GM06990 (cell line): ENCODE measurements around the gene C10orf53.

Experiments
- DNase-seq: peaks from one replicate; pipeline ENCODE4 v3.0.0-alpha.2; 2011; ENCODE audit not compliant: insufficient read length; ENCODE audit errors: extremely low read depth
- H3K27me3 ChIP-seq: replicated peaks from 2 replicates; pipeline ENCODE4 v1.6.0; 2011; ENCODE audit warnings: low read length; ENCODE audit not compliant: control insufficient read depth, insufficient read depth
- H3K36me3 ChIP-seq: 2 replicates; pipeline ENCODE4 v1.5.1; 2011; ENCODE audit warnings: low read length; ENCODE audit not compliant: control insufficient read depth, insufficient read depth
- H3K4me3 ChIP-seq: replicated peaks from 2 replicates; pipeline ENCODE4 v1.5.1; 2011; ENCODE audit warnings: low read depth, mild to moderate bottlenecking, control low read depth, low read length
- TF ChIP-seq, protein P1 (sequence below): IDR thresholded peaks from 2 replicates; pipeline ENCODE4 v1.5.1; 2011; ENCODE audit warnings: low read length, control low read depth, mild to moderate bottlenecking, inconsistent platforms; ENCODE audit not compliant: insufficient read depth, poor library complexity, severe bottlenecking

C10orf53 gene

DNA sequence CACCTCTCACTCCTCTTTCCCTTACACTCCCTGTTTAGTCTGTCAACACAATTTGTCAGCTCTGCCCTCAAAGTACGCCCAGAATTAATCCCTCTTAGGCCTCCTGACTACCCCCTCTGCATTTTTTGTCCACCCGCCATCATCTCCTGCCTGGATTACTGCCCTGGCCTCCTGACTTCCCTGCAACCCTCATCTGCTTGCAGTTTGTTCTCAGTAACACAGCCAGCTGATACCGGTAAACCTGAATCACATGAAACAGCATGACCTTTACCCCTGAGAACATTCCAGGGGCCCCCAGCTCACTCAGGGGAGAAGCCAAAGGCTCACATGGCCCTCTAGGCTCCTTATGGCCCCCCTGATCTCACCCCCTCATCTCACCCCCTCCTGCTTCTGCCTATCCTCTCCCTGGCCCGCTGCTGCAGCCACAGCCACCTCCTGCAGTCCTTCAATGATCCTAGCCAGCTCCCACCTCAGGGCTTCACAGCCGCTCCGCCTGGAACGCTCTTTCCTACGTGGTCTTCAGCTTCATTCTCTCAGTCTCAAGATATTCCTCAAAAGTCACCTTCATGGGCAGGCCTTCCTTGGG lies 8.9 kb downstream of the C10orf53 start:
- TF ChIP-seq, protein P1, sequence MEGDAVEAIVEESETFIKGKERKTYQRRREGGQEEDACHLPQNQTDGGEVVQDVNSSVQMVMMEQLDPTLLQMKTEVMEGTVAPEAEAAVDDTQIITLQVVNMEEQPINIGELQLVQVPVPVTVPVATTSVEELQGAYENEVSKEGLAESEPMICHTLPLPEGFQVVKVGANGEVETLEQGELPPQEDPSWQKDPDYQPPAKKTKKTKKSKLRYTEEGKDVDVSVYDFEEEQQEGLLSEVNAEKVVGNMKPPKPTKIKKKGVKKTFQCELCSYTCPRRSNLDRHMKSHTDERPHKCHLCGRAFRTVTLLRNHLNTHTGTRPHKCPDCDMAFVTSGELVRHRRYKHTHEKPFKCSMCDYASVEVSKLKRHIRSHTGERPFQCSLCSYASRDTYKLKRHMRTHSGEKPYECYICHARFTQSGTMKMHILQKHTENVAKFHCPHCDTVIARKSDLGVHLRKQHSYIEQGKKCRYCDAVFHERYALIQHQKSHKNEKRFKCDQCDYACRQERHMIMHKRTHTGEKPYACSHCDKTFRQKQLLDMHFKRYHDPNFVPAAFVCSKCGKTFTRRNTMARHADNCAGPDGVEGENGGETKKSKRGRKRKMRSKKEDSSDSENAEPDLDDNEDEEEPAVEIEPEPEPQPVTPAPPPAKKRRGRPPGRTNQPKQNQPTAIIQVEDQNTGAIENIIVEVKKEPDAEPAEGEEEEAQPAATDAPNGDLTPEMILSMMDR = no peak
- no peak for DNase-seq
- no peaks in the 10 kb centered on the region for H3K36me3 ChIP-seq
- no peak overlapping the region for H3K4me3 ChIP-seq
- H3K27me3 ChIP-seq = no peaks in the 10 kb centered on the region; the same call in none of the 2 replicates

DNA sequence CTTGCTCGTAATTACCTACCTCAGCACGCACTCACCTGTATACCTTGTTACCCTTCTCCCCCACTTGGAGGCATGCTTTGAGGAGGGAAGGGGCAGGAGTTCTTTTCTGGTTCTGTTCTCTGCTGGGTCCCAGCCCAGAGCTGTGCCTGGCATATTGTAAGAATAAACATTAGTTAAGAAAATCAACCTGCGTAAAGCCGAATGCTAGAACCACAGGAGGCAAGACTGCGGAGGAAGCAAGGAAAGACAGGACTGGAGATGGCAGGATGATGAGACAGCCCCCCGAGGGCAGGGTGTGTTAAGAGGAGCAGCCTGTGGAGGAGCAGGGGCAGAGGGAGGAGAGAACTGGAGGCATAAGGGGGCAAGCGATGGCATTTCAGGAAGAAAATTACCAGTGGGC lies 9.5 kb downstream of the C10orf53 start:
- Histone ChIP-seq H3K27me3 (no peaks in the 10 kb centered on the region; the same call in none of the 2 replicates), H3K36me3 (no peaks in the 10 kb centered on the region), H3K4me3 (no peak overlapping the region)
- TF ChIP-seq, protein P1 = no peak
- no peak for DNase-seq

DNA sequence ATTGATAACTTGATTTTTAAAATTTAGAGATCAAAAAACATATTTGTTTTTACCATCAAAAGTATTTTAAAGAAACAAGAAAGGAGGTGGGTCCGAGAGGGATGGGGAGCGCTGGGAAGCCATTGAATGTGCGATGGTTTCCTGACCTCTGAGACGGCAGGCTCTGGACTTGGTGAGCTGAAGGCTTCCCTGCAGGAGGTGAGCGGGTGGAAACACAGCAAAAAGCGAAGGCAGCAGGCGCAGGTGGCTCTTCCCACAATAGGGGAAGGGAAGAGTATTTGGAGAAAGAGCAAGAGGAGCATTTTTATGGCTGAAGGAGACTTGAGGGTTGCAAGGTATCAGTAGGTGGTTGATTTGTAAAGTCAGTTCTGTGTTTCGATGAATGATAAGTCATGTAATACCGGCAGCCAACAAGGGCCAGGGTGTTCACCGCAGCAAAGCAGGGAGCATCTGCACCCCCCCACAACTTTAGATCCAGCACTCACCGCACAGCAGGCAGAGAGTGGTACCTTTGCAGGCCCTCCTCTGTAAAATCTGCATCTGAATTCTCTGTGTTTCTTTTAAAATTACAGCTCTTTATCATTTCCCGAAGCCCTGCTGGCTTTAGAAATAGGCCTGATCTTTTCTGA lies 10.5 kb downstream of the C10orf53 start:
- H3K27me3 ChIP-seq = no peaks in the 10 kb centered on the region; the same call in none of the 2 replicates
- TF ChIP-seq, protein P1 = no peak
- H3K36me3 ChIP-seq = no peaks in the 10 kb centered on the region
- H3K4me3 ChIP-seq = no peak overlapping the region
- no peak for DNase-seq

DNA sequence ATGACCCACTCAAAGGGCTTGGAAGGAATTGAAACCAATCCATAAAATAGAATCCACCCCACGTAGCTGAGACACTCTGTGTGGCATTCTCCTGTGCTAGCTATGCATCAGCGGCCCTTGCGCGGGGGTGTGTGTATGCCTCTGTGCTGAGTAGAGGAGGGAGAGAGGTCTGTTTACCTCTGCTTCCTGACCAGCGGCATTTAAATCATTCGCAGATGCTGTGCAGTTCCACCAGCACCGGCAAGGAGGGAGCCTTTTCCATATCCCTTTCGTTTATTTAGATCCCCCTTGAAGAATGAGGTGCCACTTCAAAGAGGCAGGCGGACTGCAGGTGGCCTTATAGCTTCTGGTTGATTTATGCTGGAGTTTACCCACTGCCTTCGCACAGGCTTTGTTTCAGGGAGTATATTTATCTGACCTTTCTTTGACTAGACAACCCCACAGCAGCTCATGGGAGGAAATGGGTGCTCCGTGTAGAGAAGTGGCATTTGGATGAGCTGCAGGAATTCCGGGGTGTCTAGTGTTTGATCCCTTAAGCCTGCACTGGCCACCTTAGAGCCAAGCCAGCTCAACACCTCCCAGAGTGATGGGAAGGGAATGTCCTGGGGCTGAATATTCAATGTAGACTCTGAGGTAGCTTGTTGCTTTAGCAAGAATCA lies 11.4 kb downstream of the C10orf53 start:
- no peaks in the 10 kb centered on the region; the same call in none of the 2 replicates for H3K27me3 ChIP-seq
- H3K36me3 ChIP-seq = no peaks in the 10 kb centered on the region
- TF ChIP-seq, protein P1 = no peak
- H3K4me3 ChIP-seq = no peak overlapping the region
- DNase-seq = no peak

DNA sequence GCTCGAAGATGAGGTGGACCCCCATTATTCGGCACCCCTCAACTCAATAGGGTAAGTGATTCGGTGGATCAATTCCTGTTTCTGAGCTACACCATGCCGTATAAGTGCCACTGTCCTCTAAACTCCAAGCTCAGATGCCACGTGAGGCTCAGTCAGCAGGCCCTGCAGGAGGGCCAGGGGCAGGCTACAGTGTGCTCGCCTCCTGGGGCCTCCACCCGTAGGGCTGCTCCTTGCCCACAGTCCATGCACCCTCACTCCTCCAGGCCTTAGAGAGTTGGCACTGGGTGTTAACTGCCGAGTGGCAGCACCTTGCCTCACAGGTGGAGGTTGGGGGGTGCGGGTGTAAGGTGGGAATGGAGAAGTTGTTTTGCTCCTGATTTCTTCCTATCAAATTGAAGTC lies 12.1 kb downstream of the C10orf53 start:
- Histone ChIP-seq H3K27me3 (no peaks in the 10 kb centered on the region; the same call in none of the 2 replicates), H3K4me3 (no peak overlapping the region), H3K36me3 (no peaks in the 10 kb centered on the region)
- TF ChIP-seq, protein P1 = no peak
- no peak for DNase-seq
